ENCODE data around the gene C7orf33.

C7orf33 gene

DNA sequence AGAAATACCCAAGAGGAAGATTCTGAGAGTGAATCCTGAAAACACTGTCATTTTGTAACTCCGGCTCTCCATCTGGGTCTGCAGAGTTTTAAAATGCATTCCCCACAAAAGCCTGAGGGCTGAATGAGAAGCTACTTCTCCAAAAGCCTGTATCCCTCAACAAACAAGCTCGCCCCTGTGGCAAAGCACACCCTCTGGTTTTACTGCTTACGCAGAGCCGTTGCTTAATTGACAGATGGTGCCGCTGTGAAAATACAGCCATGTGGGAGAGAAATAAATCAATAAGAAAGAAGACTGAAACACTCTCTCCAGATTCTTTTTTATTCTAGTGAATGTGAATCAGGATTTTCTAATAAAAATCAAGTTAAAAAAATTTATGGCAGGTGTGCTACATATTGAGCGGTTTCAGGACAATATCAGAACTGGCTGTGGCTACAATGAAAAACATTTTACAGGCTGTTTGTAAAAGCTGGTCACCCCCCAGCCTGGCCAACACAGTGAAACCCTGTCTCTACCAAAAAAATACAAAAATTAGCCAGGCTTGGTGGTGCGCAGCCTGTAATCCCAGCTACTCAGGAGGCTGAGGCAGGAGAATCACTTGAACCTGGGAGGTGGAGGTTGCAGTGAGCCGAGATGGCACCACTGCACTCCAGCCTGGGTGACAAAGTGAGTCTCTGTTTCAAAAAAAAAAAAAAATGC, 32.5 kb downstream of the C7orf33 start:
- in situ Hi-C loops (cut with HindIII; ENCODE audit: low sequenced_read_pairs) = loop anchor here (5.0 kb wide), 1 partner anchor 36 kb away; no protein-coding TSS in a partner anchor

- in situ Hi-C loops (cut with HindIII; ENCODE audit: low sequenced_read_pairs) = loop anchor here (5.0 kb wide), 1 partner anchor 36 kb away; no protein-coding TSS in a partner anchor
These were observed 33.2 kb downstream of the C7orf33 start for GRCh38 chr7:148623586-148624282.

GRCh38 chr7:148624735-148625134, 34.2 kb downstream of the C7orf33 start:
- in situ Hi-C loops (cut with HindIII; ENCODE audit: low sequenced_read_pairs) = loop anchor here (5.0 kb wide), 1 partner anchor 37 kb away; no protein-coding TSS in a partner anchor

GRCh38 chr7:148625342-148625741, 34.8 kb downstream of the C7orf33 start:
- in situ Hi-C loops (cut with HindIII; ENCODE audit: low sequenced_read_pairs) = no loop called here

DNA sequence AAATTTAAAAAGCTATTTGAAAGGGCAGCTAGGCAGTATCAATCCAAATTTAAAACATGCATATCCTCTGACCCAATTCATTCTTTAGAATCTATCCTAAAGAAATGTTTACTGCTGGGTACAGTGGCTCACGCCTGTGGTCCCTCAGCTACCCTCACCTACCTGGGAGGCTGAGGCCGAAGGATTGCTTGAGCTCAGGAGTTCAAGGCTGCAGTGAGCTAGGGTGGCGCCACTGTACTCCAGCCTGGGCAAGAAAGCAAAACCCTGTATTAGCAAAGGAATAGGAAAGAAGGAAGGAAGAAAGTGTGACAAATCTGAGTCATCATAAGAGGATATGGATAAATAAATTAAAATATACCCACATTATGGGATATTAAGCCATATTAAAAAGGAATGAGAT, 36.3 kb downstream of the C7orf33 start:
- in situ Hi-C loops (cut with HindIII; ENCODE audit: low sequenced_read_pairs) = no loop called here

- in situ Hi-C loops (cut with HindIII; ENCODE audit: low sequenced_read_pairs) = no loop called here
These were observed 37.4 kb downstream of the C7orf33 start for GRCh38 chr7:148628011-148628410.

GRCh38 chr7:148630078-148630477, 39.5 kb downstream of the C7orf33 start:
- in situ Hi-C loops (cut with HindIII; ENCODE audit: low sequenced_read_pairs) = no loop called here

DNA sequence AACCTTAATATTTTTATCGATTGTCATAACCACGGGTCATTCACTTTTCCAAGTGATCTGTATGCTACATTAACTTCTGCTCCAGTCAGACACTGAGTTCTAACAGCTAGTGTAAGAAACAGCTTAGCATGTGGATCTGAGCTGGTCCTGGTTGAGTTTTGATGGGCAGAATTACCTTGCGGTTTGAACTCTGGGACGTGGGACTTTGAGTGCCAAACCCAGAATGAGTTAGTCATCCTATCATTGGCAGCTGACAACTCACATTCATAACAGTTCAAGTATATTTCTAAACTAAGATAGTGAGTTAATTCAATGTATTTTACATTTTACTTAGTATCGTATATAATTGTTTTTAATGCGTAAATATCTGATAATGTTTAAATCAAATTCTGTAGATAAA, 43.2 kb downstream of the C7orf33 start:
- in situ Hi-C loops (cut with HindIII; ENCODE audit: low sequenced_read_pairs) = no loop called here

GRCh38 chr7:148637094-148637493, 46.5 kb downstream of the C7orf33 start:
- in situ Hi-C loops (cut with HindIII; ENCODE audit: low sequenced_read_pairs) = loop anchor here (5.0 kb wide), 1 partner anchor 45 kb away; no protein-coding TSS in a partner anchor

DNA sequence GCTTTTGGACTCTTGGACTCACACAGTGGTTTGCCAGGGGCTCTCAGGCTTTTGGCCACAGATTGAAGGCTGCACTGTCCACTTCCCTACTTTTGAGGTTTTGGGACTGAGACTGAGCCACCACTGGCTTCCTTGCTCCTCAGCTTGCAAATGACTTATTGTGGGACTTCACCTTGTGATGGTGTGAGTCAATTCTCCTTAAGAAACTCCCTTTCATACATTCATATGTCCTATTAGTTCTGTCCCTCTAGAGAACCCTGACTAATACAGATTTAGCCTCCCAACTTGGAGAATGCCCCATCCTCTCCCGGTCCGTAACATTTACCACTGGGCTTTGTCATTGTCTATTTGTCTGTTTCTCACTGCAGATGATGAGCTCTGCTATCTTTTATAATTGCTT, 55.3 kb downstream of the C7orf33 start:
- in situ Hi-C loops (cut with HindIII; ENCODE audit: low sequenced_read_pairs) = no loop called here

DNA sequence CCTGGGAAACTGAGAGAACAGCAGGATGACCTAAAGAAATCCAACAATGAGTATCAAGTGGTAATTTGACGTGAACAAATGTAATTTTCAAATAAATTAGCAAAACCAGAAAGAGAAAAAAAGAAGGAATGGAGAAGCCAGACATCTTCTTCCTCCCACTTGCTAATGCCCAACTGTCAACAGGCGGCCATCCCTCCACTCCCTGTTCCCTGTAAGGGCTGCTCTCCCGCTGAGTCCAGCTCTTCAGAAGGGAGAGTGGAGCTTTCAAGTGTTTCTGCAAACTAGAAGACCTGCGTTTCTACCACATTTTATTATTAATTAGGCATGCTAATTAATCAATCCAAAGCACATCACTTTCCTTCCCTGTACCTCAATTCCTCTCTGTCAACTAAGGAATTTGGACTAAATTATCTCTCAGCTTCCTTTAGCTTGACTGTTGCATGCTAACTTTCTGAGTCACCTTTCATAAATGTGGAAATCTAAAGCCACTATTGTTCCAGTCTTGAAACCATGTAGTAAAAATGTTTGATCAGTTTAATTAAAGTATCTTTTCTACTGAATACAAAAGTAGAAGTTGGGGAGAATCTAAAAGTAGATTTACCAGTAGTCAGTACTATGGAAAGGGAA, 59.8 kb downstream of the C7orf33 start:
- in situ Hi-C loops (cut with HindIII; ENCODE audit: low sequenced_read_pairs) = no loop called here

GRCh38 chr7:148652773-148653172, 62.2 kb downstream of the C7orf33 start:
- in situ Hi-C loops (cut with HindIII; ENCODE audit: low sequenced_read_pairs) = no loop called here

GRCh38 chr7:148657929-148658328, 67.4 kb downstream of the C7orf33 start:
- in situ Hi-C loops (cut with HindIII; ENCODE audit: low sequenced_read_pairs) = no loop called here

DNA sequence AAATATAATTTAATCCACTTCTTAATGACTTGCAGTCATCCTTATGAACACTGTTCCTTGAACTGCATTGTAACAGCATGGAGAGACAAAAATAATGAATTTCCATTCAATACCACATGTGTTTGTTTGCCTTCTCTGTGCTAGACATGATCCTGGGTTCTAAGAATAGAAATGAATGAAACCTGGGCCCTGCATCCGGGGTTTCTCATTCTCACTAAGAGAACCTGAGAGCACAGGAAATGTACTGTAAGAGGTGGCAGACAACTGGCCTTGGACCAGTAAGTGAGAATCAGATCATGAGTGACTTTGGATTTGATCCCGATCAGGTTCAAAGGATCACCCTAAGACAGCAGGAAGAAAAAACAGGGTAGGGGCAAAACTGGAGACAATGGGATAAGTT, 70.9 kb downstream of the C7orf33 start:
- in situ Hi-C loops (cut with HindIII; ENCODE audit: low sequenced_read_pairs) = no loop called here

- in situ Hi-C loops (cut with HindIII; ENCODE audit: low sequenced_read_pairs) = no loop called here
These were observed 72.1 kb downstream of the C7orf33 start for GRCh38 chr7:148662646-148663045.

- in situ Hi-C loops (cut with HindIII; ENCODE audit: low sequenced_read_pairs) = no loop called here
These were observed 73.8 kb downstream of the C7orf33 start for GRCh38 chr7:148664324-148664723.

GRCh38 chr7:148665221-148665620, 74.7 kb downstream of the C7orf33 start:
- in situ Hi-C loops (cut with HindIII; ENCODE audit: low sequenced_read_pairs) = no loop called here

Data from endothelial cell of hepatic sinusoid (primary cell).